AG04449 (cell line): Measurements from ENCODE around the gene KRT83.

Experiments
- CTCF ChIA-PET: fragments of 350-600 bp; formaldehyde crosslinking; extraction: SDS; loops from one replicate; lab custom pipeline; 2021; ENCODE audit warnings: antibody characterized with exemption; lab: Yijun Ruan, JAX
- POLR2A ChIA-PET: fragments of 400-600, 350-600 bp; formaldehyde crosslinking; extraction: SDS; loops from one replicate; lab custom pipeline; 2020; ENCODE audit warnings: antibody characterized with exemption, inconsistent platforms; lab: Yijun Ruan, JAX
- DNase-seq: peaks from one replicate; pipeline ENCODE4 v3.0.0-alpha.2; 2010; ENCODE audit warnings: low read depth, low spot score
- H3K4me3 ChIP-seq: 2 replicates; pipeline ENCODE4 v1.5.1; 2011; ENCODE audit warnings: low read depth, mild to moderate bottlenecking, control low read depth, low read length
- CTCF ChIP-seq: IDR thresholded peaks from one replicate; pipeline ENCODE4 v1.5.1; 2011; ENCODE audit warnings: mild to moderate bottlenecking, moderate library complexity, low read length, control low read depth, inconsistent platforms; ENCODE audit not compliant: insufficient read depth; ENCODE audit errors: missing control alignments

The KRT83 gene

GRCh38 chr12:52336641-52337040 is 15.4 kb upstream of the KRT83 start:
- DNase-seq, result no peak
- ChIA-PET CTCF (interaction anchor here (1.3 to 5.0 kb wide), 5 partner anchors 10 to 548 kb away, joined by 4 to 57 read pairs (median 4); no protein-coding TSS in a partner anchor), POLR2A (no interaction called here)
- no peak overlapping the region for H3K4me3 ChIP-seq
- no peak for TF ChIP-seq CTCF

- no peak overlapping the region for H3K4me3 ChIP-seq
- no peak for DNase-seq
- no peak for TF ChIP-seq CTCF
- CTCF ChIA-PET, result interaction anchor here (1.2 to 1.3 kb wide), 2 partner anchors 10 to 544 kb away, joined by 4 read pairs; no protein-coding TSS in a partner anchor
- POLR2A ChIA-PET, result no interaction called here
These were observed 14.5 kb upstream of the KRT83 start for GRCh38 chr12:52335598-52336262.

- DNase-seq, result no peak
- CTCF ChIA-PET, result interaction anchor here (0.6 to 2.3 kb wide), 7 partner anchors 39 to 551 kb away, joined by 3 to 6 read pairs (median 4); no protein-coding TSS in a partner anchor
- no peak for TF ChIP-seq CTCF
- POLR2A ChIA-PET, result no interaction called here
- H3K4me3 ChIP-seq, result no peak overlapping the region
These were observed 13.0 kb upstream of the KRT83 start for GRCh38 chr12:52334185-52334584.

- POLR2A ChIA-PET, result no interaction called here
- CTCF ChIA-PET, result interaction anchor here (1.2 to 2.3 kb wide), 3 partner anchors 55 to 552 kb away, joined by 3 to 6 read pairs (median 4); no protein-coding TSS in a partner anchor
- no peak for TF ChIP-seq CTCF
These were observed 12.1 kb upstream of the KRT83 start for GRCh38 chr12:52333321-52333720.

GRCh38 chr12:52332381-52332780 is 11.2 kb upstream of the KRT83 start:
- ChIA-PET CTCF (interaction anchor here (1.4 to 1.7 kb wide), 3 partner anchors 40 to 547 kb away, joined by 3 to 4 read pairs (median 3); no protein-coding TSS in a partner anchor), POLR2A (no interaction called here)
- TF ChIP-seq CTCF, result no peak
- H3K4me3 ChIP-seq, result no peak overlapping the region
- no peak for DNase-seq

More at GRCh38 chr12:52333321-52333720, 12.1 kb upstream of the KRT83 start:
- no peak overlapping the region for H3K4me3 ChIP-seq
- no peak for DNase-seq

GRCh38 chr12:52331833-52332232 is 10.6 kb upstream of the KRT83 start:
- no peak for DNase-seq
- ChIA-PET CTCF (interaction anchor here (1.4 to 6.3 kb wide), 4 partner anchors 10 to 548 kb away, joined by 3 to 53 read pairs (median 4); no protein-coding TSS in a partner anchor), POLR2A (no interaction called here)
- H3K4me3 ChIP-seq, result no peak overlapping the region
- TF ChIP-seq CTCF, result no peak
